Activated CD8-positive, alpha-beta memory T cell treated with anti-CD3 and anti-CD28 coated beads, Interleukin-2, amount 50 U/mL, for 48 hours (primary cell): ENCODE results near the gene KLHL1.

ENCODE experiments used
- DNase-seq: peaks from one replicate; pipeline ENCODE4 v3.0.0-alpha.2; 2020

The KLHL1 gene

GRCh38 chr13:69866555-69866954 is 241.7 kb downstream of the KLHL1 start:
- DNase-seq: no peak

GRCh38 chr13:69857183-69857821 is 250.9 kb downstream of the KLHL1 start:
- no peak for DNase-seq

DNA sequence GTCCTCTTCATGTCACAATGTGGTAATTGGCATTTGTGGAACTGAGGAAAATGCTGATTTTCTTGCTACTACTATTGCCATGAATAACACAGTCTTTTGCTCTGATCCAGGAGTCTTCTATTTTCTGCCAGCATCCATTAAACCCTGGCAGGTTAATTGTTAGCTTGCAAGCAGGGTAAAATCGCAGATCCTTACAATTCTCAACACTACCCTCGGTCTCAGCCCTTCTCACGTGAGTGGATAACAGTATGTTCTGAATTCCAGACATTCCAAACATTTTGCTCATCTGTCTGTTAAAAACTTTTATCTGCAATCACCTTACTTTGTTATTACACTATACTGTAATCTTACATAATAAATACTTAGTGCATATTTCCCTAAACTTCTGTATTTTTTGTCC is 251.9 kb downstream of the KLHL1 start:
- no peak for DNase-seq

DNA sequence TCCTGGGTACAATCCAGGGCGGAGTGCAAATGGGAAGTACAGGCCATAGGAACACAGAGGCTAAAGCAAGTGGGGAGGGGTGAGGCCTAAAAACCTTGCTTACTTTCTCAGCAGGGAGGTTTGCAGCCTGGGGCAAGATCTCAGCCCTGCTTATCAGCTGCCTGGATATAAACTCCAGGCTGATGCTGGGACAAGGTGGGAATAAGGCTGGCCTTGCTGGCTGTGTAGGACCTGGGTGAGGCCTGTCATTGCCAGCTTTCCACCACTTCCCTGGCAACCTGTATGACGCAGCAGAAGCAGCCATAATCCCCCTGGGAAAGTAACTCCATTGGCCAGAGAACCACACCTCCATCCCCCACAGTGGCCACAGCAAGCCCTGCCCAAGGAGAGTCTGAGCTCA is 279.7 kb downstream of the KLHL1 start:
- no peak for DNase-seq

DNA sequence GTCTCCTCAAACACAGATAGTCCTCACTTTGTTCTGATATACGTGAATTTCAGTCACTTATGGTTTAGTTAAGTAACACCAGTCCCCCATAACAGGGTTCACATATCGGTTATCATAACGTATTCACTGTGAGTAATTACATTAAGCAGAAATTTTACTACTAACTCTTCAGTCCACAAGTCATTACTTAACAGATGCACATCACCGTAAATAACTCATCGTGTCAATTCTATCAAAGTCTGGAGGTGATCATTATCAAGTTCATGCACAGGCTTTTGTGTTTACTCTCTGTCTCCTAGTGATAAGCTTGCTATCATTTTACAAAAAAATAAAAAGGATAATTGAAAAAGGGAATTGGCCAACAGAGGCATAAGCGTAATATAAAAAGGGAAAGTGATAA is 288.1 kb downstream of the KLHL1 start:
- DNase-seq: no peak

DNA sequence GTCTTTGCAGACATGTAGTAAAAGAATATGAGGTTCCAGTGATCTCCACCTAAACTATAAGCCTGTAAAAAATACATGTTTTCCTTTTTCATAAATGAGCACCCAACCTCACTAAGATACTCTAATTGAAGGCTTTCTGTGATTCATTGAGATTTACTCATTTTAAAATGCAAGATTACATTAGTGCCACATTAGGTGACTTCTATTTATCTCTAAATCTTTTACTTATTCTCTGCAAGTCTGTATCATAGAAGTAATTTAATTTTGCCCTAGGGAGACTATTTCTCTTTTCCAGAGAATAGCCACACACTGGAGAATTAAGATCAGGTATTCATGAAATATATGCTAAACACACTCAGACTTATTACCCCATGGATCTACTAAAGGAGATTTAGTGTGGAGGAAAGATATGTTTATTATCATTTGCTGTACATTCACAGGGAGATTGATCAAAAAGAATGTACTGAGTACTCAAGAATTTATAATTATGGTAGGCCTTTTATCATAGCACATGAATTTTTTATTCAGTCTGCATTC is 290.9 kb downstream of the KLHL1 start:
- no peak for DNase-seq

DNA sequence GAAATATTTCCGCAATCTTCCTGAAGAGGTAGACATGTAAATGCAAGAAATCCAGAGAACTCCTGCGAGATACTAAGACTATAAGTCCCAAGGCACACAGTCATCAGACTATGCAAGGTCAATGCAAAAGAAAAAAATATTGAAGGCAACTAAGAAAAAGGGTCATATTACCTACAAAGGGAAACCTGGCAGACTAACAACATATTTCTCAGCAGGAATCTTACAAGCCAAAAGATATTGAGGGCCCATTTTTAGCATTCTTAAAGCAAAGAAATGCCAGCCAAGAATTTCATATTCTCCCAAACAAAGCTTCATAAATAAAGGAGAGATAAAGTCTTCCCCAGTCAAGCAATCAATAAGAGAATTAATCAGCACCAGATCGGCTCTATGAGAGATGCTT is 299.1 kb downstream of the KLHL1 start:
- no peak for DNase-seq

DNA sequence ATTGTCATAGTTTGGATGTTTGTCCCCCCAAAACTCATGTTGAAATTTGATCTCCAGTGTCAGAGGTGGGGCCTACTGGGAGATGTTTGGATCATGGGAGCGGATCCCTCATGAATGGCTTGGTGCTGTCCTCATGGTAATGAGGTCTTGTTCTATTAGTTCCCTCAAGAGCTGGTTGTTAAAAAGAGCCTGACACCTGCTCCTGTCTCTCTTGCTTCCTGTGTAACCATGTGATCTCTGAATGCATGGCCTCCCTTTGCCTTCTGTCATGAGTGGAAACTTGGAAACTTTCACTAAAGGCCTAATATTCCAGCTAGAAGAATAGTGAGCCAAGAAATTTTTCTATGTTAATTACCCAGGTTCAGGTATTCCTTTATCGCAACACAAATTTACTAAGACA is 312.0 kb downstream of the KLHL1 start:
- DNase-seq: no peak

- DNase-seq: no peak
These were observed 314.3 kb downstream of the KLHL1 start for GRCh38 chr13:69793783-69794453.

- no peak for DNase-seq
These were observed 331.3 kb downstream of the KLHL1 start for GRCh38 chr13:69776937-69777336.

DNA sequence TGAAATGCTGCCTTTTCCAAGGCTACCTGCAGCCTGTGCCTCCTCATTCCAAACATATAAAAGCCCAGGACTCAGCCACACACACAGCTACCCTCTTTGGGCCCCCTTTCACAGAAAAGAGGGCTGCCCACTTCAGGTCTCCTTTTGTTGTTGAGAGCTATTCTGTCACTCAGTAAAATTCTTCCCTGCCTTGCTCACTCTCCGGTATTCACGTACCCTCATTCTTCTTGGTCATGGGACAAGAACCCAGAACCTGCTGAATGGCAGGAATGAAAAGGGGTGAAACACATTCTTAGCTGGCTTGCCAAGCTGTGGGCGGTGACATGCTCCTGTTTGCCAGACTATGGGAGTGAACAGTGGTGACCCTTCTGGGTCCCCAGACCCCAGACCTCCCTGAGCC is 338.6 kb downstream of the KLHL1 start:
- no peak for DNase-seq

- DNase-seq: no peak
These were observed 346.7 kb downstream of the KLHL1 start for GRCh38 chr13:69761581-69761980.

- DNase-seq: no peak
These were observed 353.2 kb downstream of the KLHL1 start for GRCh38 chr13:69755101-69755500.

DNA sequence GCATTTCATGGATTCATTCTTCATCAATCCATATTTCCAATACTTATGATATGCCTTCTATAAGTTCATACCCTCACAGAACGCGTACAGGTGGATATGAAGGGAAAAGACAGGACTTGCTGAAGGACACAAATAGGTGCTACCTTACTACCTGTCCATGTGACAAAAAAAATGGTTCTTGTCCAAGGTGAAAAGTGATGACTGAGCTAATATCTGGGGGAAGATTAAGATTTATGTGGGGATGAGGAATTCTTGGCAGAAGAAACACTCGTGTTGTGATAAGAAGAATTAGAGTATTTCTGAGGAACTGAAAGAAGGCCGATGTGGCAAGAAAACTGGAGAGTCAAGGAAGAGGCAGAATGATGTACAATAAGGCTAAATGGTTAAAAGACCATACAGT is 357.0 kb downstream of the KLHL1 start:
- no peak for DNase-seq

DNA sequence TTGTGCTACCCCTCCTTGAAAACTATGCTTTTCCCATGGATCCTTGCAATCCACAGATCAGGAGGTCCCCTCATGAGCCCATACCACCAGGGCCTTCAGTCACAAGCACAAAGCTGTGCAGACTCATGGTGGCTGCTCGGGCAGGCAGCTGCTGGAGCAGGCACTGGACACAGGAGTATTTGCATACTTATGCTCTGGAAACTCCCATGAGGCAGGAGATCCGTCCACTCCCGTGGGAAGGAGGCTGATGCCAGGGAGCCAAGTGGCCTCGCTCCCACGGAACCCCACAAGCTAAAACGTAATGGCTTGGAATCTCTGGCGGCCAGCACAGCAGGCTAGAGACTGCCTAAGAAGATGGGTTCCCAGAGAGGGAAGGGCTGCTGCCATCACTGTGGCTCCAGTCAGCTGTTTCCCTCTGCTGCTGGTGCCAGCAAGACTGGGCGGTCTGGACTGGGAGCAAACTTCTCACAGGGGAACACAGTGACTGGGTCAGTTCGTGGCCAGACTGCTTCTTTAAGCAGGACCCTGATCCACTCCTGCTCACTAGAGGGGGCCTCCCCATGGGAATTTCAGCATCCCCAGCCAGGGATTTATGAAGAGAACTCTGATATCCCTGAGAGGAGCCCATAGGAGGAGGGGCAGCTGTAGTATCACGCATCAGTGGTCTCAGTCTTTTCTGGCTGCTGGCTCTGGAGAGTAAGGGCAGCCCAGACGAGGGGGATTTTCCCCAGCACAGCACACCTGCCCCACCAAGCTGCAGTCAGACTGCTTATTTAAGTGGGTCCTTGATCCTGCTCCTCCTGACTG is 370.9 kb downstream of the KLHL1 start:
- DNase-seq: no peak

- no peak for DNase-seq
These were observed 386.6 kb downstream of the KLHL1 start for GRCh38 chr13:69721631-69722030.

DNA sequence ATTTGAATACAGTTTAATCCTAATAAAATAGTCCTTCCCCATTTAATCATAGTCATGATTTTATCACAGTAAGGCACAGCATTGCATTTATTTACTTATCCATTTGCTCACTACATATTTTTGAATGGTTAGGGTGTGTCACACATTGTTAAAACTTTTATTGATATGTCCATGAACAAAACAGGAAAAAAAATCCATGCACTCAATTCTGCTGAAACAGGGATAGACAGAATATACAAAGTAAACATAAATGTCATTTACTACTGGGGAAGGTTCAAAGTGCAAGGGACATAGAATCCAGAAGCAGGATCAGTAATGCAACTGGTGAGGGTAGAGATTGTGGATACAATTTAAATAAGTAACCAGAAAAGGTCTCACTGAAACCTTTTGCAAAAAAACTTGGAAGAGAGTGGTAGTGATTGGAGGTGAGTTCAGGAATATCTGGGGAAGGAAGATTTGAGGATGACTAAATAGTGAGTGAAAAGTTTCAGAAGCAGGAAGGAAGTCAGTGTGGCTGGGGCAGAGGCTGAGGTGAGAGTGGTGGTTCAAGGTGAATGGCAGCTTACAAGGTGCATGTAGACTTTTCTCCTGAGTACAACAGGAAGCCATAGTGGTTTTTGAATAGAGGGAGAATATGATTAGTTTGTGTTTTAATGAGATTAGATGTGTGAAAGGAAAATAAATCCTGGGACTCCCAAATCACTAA is 387.8 kb downstream of the KLHL1 start:
- DNase-seq: no peak

DNA sequence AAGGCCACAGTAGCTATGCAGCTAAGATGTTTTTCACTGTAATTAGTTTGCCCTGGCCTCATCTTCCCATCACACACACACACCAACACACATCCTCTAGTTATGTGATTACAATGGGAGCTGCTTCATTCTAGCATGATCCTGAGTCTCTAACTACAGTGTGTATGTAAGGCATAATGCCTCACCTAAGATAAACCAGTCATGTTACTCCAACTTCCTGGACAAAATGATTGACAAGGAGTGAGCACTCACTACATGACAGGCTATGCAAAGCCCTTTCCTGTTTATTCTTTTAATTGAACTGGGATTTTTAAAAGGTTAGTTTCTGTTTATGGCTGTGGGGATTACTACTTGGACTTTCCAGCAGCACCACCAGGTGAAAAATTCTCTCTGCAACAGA is 401.4 kb downstream of the KLHL1 start:
- DNase-seq: no peak

DNA sequence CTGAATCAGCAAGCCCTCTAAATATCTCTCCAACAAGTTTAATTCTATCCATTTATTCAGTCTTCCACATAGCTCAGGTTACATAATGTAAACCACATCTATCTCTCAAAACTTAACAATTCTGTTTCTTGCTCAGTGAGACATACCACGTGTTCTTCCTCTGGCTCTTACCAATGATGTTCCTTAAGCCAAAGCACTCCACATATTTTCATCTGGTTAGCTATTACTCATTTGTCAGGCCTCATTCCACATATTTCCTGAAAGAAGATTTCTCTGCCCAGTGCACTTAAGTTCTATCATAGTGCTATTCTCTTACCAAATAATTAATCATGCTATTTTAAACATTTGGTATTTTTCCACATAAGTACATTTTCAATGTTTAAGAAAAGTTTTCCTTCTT is 403.9 kb downstream of the KLHL1 start:
- no peak for DNase-seq

DNA sequence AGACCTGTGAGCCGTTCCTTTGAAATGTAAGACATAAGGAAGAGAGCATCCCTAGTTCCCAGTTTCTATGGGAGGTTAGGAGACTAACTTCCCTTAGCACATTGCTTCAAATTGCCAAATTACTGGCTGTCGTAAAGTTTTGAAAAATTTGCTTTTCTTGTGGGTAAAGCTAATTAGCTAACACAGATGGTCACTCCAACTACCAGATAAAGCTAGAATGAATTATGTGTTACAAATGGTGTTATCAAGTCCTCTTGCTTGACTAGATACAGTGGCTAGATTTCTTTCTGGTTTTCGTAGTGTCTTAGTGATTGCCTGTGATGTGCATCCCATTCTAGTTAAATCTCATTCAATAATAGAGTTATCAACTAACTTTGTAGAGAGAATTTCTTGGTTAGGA is 417.3 kb downstream of the KLHL1 start:
- no peak for DNase-seq

DNA sequence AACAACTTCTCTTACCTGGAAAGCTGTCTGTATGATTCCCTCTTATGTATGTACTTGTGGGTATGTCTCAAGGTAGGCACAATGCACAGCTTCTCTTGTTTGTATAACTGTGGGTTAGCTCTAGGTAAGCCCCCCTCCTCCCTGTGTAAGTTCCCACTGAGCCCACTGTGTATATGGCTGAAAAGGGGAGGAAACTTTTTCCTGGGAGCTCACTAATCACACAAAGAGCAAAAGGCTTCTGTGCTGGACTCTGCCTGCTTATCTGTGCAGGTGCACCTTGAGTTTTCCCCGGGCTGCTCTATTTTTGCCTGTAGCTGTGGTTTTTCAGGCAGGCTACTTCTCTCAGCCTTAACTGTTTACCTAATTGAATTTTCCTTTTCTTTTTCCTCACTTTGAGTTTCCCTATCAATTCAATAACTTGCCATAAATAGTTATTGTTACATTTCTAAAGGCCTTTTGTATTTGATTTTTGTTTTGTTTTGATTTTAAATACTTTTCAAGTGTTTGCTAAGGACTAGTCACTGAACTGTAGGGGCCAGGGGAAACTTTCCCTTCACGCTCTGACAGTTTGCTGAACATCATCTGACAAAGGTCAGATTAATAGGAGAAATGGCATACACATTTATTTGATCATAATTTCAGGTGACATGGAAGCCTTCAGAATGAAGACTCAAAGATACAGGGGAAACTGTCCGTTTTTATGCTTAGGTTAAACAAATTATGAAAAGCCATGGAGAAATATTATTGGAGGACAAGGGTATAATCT is 424.1 kb downstream of the KLHL1 start:
- no peak for DNase-seq

- no peak for DNase-seq
These were observed 426.5 kb downstream of the KLHL1 start for GRCh38 chr13:69681722-69682121.

DNA sequence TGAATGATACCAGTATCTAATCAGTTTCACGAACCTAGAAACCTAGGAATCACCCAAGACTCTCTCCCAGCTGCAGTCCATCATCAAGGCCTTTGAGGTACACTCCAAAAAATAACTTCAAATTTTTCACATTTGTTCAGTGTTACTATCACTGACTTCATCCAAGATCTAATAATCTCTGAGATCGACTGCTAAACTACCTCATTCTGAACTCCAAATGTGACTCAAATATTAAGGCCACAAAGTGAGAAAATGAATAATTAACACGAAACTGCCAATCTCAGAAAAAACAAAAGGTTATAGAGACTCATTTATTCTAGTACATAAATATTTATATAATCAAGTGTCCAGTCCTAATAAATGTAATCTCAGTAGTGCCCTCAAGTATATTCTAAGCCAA is 430.9 kb downstream of the KLHL1 start:
- DNase-seq: no peak
